C4-2B (cell line): ENCODE results near the gene NAV2.

Source experiments
- ZFX ChIP-seq: fragments of 450-650 bp; IDR thresholded peaks from 2 replicates; pipeline ENCODE4 v1.6.1; 2017
- TF ChIP-seq, protein P1 (sequence below): fragments of 450-650 bp; conservative IDR thresholded peaks from 2 replicates; pipeline ENCODE4 v1.5.1; 2017; ENCODE audit warnings: mild to moderate bottlenecking

DNA sequence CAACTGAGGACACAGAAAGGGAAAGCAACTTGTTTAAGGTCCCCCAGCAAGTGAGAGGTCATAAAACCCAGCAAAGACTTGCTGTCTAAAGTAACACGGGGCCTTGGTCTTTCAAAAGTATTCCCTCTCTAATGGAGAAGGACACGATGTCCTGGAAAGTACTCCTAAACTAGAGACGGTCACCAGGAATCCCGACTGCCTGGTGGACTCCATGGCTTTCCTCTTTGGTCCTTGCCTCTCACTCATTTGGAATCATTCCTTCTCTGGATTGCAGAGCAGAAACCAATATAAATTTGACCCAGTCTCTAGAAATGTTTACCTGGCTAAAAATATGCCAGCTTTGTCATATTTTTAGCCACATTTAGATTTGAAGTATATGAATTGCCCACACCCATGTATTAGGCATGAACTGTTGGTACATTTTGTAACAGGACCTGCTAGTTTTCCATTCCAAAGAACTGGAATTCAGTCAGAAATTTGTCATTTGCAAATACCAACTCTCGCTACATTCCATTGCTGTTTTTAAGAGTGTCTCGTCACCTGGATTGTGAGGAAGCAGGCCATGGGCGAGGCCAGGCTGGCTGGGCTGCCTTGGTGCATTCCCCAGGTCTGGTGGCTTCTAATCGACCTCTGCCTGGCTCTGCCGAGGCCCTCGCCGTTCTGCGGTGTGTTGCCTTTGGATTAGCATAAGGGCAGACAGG lies 12.9 kb downstream of the NAV2 start:
- TF ChIP-seq, protein P1, sequence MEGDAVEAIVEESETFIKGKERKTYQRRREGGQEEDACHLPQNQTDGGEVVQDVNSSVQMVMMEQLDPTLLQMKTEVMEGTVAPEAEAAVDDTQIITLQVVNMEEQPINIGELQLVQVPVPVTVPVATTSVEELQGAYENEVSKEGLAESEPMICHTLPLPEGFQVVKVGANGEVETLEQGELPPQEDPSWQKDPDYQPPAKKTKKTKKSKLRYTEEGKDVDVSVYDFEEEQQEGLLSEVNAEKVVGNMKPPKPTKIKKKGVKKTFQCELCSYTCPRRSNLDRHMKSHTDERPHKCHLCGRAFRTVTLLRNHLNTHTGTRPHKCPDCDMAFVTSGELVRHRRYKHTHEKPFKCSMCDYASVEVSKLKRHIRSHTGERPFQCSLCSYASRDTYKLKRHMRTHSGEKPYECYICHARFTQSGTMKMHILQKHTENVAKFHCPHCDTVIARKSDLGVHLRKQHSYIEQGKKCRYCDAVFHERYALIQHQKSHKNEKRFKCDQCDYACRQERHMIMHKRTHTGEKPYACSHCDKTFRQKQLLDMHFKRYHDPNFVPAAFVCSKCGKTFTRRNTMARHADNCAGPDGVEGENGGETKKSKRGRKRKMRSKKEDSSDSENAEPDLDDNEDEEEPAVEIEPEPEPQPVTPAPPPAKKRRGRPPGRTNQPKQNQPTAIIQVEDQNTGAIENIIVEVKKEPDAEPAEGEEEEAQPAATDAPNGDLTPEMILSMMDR, result no peak
- no peak for TF ChIP-seq ZFX
